HUES64 (cell line): Measurements from ENCODE around the gene C1RL.
A peak's percentile ranks its signal among the peaks of the same experiment; 100 is the strongest.

Experiments used
- H3K27ac ChIP-seq: 2 replicates; pipeline ENCODE4 v1.7.0; 2013; ENCODE audit warnings: low read depth, low read length, inconsistent platforms
- H3K27me3 ChIP-seq: 2 replicates; pipeline ENCODE4 v1.6.1; 2013; ENCODE audit warnings: mild to moderate bottlenecking, low read length; ENCODE audit not compliant: insufficient read depth
- H3K36me3 ChIP-seq: 2 replicates; pipeline ENCODE4 v1.6.1; 2013; ENCODE audit warnings: mild to moderate bottlenecking, low read length; ENCODE audit not compliant: insufficient read depth
- H3K4me1 ChIP-seq: 2 replicates; pipeline ENCODE4 v1.6.1; 2013; ENCODE audit warnings: mild to moderate bottlenecking, low read length, moderate library complexity; ENCODE audit not compliant: insufficient read depth
- H3K4me3 ChIP-seq: 2 replicates; pipeline ENCODE4 v1.5.1; 2013; ENCODE audit warnings: mild to moderate bottlenecking, low read length, moderate library complexity
- H3K9ac ChIP-seq: 2 replicates; pipeline ENCODE4 v1.6.1; 2013; ENCODE audit warnings: mild to moderate bottlenecking, low read depth, low read length
- H3K9me3 ChIP-seq: 2 replicates; pipeline ENCODE4 v1.6.1; 2013; ENCODE audit warnings: low read depth, low read length; ENCODE audit not compliant: insufficient read depth
- WGBS: fragments of 150-250, 120-280 bp; methylation state at CpG from one replicate; pipeline ENCODE4 v1.1.7; 2013; ENCODE audit warnings: missing lambda C conversion rate; 5-methylcytosine and 5-hydroxymethylcytosine counted together

The C1RL gene

DNA sequence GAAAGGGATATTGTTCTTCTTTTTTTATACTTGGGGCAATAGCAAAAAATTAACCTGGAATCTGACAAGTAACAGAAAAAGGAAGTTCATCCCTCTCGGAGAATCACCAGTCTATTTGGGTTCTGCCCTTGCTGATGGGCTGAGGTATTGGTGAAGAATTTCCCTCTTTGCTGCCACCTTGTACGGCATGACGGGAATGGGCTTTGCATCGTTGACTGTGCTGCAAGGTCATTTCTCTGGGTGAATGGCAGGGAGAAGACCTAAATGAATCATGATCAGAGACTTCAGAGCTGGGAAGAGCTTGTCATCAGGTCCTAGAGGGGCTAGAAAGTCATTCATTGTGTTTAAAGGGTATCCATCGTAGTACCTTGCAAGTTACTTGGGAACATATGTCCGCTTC lies 36.5 kb downstream of the C1RL start:
- Histone ChIP-seq H3K36me3 (no peaks in the 10 kb centered on the region), H3K4me1 (no peaks in the 10 kb centered on the region), H3K27ac (no peak overlapping the region), H3K9ac (no peak overlapping the region), H3K9me3 (no peaks in the 10 kb centered on the region), H3K27me3 (no peaks in the 10 kb centered on the region), H3K4me3 (no peak overlapping the region)
- WGBS, result 89% methylated on average over 6 of the region's 6 CpGs

GRCh38 chr12:7072035-7072434 lies 37.0 kb downstream of the C1RL start:
- no peak overlapping the region for H3K27ac ChIP-seq
- H3K4me1 ChIP-seq, result no peaks in the 10 kb centered on the region
- H3K4me3 ChIP-seq, result no peak overlapping the region
- H3K36me3 ChIP-seq, result no peaks in the 10 kb centered on the region
- no peaks in the 10 kb centered on the region for H3K9me3 ChIP-seq
- H3K9ac ChIP-seq, result no peak overlapping the region
- no peaks in the 10 kb centered on the region for H3K27me3 ChIP-seq
- 88% methylated on average over 6 of the region's 6 CpGs for WGBS

DNA sequence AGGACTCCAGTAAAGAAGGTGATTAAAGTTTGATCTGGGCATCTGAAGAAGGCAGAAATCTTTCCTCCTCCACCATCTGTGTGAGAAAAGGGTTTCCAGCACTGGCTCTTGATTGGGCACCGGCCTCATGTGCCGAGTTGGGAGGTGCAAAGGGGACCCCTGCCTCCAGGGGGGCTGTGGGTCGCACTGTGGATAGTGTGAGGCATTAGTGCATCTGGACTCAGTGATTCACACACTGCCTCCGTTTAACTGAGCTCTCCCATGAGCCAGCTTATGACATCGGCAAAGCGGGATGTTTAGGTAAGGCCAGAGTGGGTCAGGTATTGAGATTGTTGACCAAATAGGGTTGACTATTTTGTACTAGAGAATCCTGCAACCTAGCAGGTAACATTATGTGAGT lies 39.6 kb downstream of the C1RL start:
- H3K9ac ChIP-seq, result no peak overlapping the region
- H3K4me1 ChIP-seq, result no peaks in the 10 kb centered on the region
- H3K4me3 ChIP-seq, result no peak overlapping the region
- WGBS, result 92% methylated on average over 6 of the region's 6 CpGs
- H3K27me3 ChIP-seq, result no peaks in the 10 kb centered on the region
- no peaks in the 10 kb centered on the region for H3K36me3 ChIP-seq
- H3K27ac ChIP-seq, result no peak overlapping the region
- H3K9me3 ChIP-seq, result no peaks in the 10 kb centered on the region

DNA sequence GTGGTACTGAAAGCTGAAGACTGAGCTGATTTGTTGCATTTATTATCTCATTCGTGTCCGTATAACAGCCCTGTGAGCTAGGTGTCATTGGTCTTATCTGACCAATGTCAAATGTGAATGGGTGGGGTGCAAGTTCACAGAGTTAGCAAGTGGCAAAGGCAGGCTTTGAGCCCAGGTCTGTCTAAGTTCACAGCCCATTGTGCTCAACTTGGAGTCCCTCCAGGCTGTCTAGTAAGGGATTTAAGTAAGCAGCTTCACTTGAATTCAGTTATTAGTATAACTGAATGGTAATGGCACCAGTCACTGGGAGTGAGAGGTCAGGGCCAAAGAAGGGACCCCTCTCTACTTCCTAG lies 40.0 kb downstream of the C1RL start:
- H3K27me3 ChIP-seq, result no peaks in the 10 kb centered on the region
- no peaks in the 10 kb centered on the region for H3K9me3 ChIP-seq
- no peak overlapping the region for H3K4me3 ChIP-seq
- H3K9ac ChIP-seq, result no peak overlapping the region
- no peaks in the 10 kb centered on the region for H3K36me3 ChIP-seq
- no peak overlapping the region for H3K27ac ChIP-seq
- WGBS, result 84% methylated on average over 2 of the region's 2 CpGs
- H3K4me1 ChIP-seq, result no peaks in the 10 kb centered on the region

DNA sequence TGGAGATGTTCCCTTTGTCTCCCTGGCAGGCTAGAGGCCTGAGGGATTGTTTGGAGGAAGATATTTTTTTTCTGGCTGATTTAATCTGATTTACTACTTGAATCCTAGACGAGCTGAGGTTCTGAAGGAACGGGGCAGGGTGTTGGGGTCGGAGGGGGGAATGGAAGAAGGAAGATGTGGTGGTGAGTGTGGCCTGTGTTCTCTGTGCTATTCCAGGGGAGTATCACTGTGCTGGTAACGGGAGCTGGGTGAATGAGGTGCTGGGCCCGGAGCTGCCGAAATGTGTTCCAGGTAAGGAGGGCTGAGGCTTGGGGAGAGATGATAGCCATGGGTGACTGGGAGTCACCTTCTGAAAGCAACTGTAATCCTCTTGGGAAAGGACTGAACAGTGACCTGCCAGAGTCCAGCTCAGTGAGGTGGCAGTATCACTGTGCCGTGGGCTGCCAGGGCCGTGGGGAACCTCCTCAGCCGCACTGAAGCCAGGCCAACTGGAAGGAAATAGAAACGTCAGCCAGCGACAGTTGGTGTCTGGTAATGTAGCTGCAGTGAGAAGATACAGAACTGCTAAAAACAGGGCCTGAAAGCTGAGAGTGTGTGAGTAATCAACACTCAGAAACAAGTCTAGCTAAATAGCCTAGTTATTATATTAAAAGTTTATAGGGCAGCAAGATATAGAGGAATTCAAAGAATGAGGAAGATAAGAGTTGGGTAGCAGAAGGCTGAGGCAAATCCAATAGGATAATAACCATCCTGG lies 40.6 kb downstream of the C1RL start:
- Histone ChIP-seq H3K27me3 (no peaks in the 10 kb centered on the region), H3K27ac (no peak overlapping the region), H3K4me1 (no peaks in the 10 kb centered on the region), H3K9me3 (no peaks in the 10 kb centered on the region), H3K9ac (no peak overlapping the region), H3K36me3 (no peaks in the 10 kb centered on the region), H3K4me3 (no peak overlapping the region)
- WGBS, result 93% methylated on average over 11 of the region's 11 CpGs

DNA sequence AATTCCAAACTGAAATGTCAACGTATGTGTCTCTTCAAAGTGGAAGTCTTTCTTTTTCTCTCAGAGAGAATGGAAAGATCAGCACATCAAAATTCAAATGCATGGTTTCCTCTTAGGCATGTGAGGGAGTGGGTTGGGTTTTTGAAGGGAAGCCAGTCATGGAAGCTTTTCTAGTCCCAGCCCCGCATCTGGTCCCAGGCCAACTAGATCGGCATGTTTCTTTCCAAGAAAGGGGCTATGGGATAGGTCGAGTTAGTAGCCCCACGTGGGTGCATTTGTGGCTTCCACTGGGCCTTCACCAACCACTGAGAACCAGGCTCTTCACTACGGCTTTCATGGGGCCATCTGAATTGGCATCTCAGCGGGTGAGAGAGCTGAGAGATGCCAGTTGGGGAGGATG lies 41.9 kb downstream of the C1RL start:
- Histone ChIP-seq H3K27ac (no peak overlapping the region), H3K4me1 (no peaks in the 10 kb centered on the region), H3K36me3 (no peaks in the 10 kb centered on the region), H3K9me3 (no peaks in the 10 kb centered on the region), H3K27me3 (no peaks in the 10 kb centered on the region), H3K9ac (no peak overlapping the region), H3K4me3 (no peak overlapping the region)
- 85% methylated on average over 7 of the region's 7 CpGs for WGBS

DNA sequence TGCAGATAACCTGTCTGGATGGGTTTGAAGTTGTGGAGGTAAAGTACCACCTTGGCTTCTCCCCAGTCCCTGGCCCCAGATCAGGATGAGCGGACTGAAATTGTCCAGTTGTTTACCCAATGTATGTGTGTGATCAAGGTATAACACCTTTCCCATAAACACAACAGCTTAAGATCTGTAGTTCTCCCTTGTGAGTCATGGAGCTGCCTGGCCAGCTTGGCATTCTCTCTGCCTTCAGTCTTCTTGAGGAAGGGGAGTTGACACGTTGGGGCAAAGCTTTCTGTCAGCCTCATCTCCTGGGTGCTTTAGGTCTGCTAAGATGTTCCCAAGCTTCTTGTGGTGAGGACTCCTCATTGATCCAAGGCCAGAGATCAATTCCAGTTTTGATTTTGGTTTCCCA lies 42.4 kb downstream of the C1RL start:
- H3K27me3 ChIP-seq, result no peaks in the 10 kb centered on the region
- H3K4me1 ChIP-seq, result no peaks in the 10 kb centered on the region
- H3K9ac ChIP-seq, result no peak overlapping the region
- H3K36me3 ChIP-seq, result no peaks in the 10 kb centered on the region
- no peak overlapping the region for H3K27ac ChIP-seq
- no peaks in the 10 kb centered on the region for H3K9me3 ChIP-seq
- WGBS, result 81% methylated on average over 2 of the region's 2 CpGs
- H3K4me3 ChIP-seq, result no peak overlapping the region

- no peaks in the 10 kb centered on the region for H3K27me3 ChIP-seq
- peaks cover 8% of the 10 kb centered on the region for H3K4me1 ChIP-seq
- WGBS, result 94% methylated on average over 6 of the region's 7 CpGs
- H3K27ac ChIP-seq, result no peak overlapping the region
- no peak overlapping the region for H3K9ac ChIP-seq
- H3K9me3 ChIP-seq, result no peaks in the 10 kb centered on the region
- no peaks in the 10 kb centered on the region for H3K36me3 ChIP-seq
- no peak overlapping the region for H3K4me3 ChIP-seq
These were observed 43.9 kb downstream of the C1RL start for GRCh38 chr12:7065073-7065623.

- no peaks in the 10 kb centered on the region for H3K27me3 ChIP-seq
- peaks cover 8% of the 10 kb centered on the region for H3K4me1 ChIP-seq
- no peak overlapping the region for H3K9ac ChIP-seq
- 97% methylated on average over 3 of the region's 3 CpGs for WGBS
- no peak overlapping the region for H3K4me3 ChIP-seq
- H3K9me3 ChIP-seq, result no peaks in the 10 kb centered on the region
- no peaks in the 10 kb centered on the region for H3K36me3 ChIP-seq
- no peak overlapping the region for H3K27ac ChIP-seq
These were observed 44.5 kb downstream of the C1RL start for GRCh38 chr12:7064516-7064915.

GRCh38 chr12:7061596-7061995 lies 47.4 kb downstream of the C1RL start:
- no peaks in the 10 kb centered on the region for H3K9me3 ChIP-seq
- WGBS, result 94% methylated on average over 7 of the region's 7 CpGs

GRCh38 chr12:7061138-7061537 lies 47.9 kb downstream of the C1RL start:
- no peaks in the 10 kb centered on the region for H3K36me3 ChIP-seq
- H3K27ac ChIP-seq, result no peak overlapping the region
- H3K9ac ChIP-seq, result peak overlapping the region; percentile 24; the same call in 1 of the 2 replicates
- H3K4me1 ChIP-seq, result peaks cover 8% of the 10 kb centered on the region
- 82% methylated on average over 13 of the region's 13 CpGs for WGBS
- H3K27me3 ChIP-seq, result no peaks in the 10 kb centered on the region
- no peaks in the 10 kb centered on the region for H3K9me3 ChIP-seq
- no peak overlapping the region for H3K4me3 ChIP-seq

More at GRCh38 chr12:7061596-7061995, 47.4 kb downstream of the C1RL start:
- H3K9ac ChIP-seq, result no peak overlapping the region
- H3K4me3 ChIP-seq, result no peak overlapping the region
- no peaks in the 10 kb centered on the region for H3K36me3 ChIP-seq
- peaks cover 8% of the 10 kb centered on the region for H3K4me1 ChIP-seq
- no peaks in the 10 kb centered on the region for H3K27me3 ChIP-seq
- H3K27ac ChIP-seq, result no peak overlapping the region
